ENCODE data around the gene SLC52A3.
"Not testable (repeated sequence)": the region's sequence is repeated elsewhere in the genome, so short reads cannot be mapped to it uniquely, and the experiment has no call there.

SLC52A3 gene

DNA sequence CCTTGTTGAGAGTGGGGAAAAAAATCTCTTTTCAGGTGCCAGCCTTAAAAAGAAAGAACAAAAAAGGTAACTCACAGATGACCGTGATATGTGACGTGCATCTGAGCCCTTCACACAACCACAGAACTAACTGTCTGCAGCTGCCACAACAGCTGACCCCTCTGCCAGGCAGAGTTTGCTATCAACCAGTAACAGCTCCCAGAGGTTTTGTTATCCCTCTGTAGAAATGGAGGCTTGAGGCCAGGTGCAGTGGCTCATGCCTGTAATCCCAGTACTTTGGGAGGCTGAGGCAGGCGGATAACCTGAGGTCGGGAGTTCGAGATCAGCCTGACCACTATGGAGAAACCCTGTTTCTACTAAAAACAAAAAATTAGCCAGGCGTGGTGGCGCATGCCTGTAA, 42.8 kb downstream of the SLC52A3 start:
- FAIRE-seq: no peak

DNA sequence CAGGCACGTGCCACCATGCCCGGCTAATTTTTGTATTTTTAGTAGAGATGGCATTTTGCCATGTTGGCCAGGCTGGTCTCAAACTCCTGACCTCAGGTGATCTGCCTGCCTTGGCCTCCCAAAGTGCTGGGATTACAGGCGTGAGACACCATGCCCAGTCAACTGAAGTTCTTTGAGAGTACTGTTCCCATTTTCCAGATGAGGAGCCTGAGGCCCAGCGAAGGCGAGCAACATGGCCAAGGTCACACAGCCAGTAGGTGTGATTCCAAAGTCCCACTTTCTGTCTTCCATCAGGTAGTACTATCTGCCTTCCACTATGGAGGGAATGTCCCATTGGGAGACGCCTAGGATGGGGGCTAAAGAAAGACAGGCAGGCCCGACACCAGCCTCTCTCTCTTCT, 43.5 kb downstream of the SLC52A3 start:
- FAIRE-seq: not testable (repeated sequence)

DNA sequence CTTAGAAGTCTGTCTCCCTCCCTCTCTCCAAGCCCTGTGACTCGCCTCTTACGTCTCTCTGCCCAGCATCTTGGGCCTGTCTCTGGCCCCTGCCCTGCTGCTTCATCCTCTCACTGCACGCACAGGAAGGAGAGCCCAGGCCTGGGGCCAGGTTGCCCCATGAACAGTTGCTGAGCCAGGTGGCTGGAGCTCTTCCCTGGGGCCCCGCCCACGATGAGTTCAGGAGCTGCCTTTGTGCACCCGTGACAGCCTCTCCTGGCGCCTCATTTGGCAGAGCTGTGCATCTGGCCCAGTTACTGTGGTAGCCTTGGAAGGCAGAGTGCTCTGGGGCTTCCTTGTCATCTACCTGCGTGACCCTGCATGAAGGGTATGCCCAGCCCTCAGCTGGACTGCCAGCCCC, 44.5 kb downstream of the SLC52A3 start:
- no peak for FAIRE-seq

DNA sequence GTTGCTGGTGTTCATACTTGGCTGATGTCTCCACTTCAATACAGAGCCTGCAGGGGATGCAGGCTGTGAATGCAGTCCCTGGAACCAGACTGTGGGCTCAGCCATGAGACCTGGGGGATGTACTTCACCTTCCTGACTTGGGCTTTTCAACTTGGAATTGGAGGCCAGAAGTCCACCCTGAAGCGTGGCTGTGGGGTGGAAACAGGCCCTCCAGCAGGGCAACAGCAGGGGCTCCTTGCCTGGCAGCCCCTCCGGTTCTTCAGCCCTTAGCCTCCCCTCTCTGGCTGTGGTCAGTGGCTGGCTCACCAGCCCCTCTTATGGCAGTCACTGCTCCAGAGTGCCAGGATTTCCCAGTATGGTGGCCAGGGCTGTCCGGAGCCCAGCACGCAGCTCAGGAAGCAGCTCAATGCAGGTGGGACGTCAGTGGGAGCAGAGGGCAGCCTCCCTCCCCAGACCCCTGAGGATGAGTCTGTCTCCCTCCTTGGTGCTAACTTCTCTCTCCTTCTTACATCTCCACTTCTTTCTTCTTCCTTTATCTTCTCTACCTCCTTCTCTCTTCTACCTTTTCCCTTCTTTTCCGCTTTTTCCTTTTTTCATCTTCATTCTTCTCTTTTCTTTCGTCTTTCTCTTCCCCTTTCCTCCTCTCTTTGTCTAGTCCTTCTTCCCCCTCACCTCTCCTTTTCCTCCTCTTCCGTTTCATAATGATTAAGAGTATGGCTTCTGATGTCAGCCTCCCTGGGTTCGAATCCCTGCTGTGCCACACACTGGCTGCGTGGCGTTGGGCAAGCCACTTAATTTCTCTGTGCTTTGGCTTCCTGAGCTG, 45.3 kb downstream of the SLC52A3 start:
- no peak for FAIRE-seq

DNA sequence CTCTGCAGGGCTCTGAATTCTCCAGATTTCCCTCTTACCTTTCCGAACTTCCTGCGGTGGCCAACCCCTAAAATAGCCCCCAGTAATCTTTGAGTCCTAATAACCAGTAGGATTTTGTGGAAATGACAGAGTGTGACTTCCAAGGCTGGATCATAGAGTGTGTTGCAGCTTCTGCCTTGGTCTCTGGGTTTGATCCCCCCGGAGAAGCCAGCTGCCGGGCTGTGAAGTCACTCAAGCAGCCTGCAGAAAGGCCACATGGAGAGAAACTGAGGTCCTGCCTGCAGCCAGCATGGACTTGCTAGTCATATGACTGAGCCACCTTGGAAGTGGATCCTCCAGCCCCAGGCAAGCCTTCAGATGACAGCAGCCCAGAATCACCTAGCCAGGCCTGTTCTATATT, 46.4 kb downstream of the SLC52A3 start:
- FAIRE-seq: no peak

DNA sequence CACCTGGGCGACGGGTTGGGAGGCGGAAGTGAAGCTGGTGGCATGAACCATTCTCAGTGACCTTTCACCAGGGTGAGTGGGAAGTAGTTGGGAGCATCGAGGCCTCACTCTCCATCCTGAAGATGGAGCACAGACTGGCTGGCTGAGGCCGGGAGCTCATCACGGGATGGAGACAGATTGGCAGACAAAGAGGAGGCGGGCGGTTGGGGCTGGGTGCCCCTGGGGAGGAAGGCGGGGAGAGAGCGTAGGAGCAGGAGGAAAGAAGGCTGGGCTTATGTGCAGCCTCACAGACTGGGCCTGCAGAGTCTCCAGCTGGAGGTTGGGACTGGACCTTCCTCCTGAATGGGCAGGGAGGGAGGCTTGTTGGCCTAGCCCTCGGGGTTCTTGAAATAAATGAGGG, 48.5 kb downstream of the SLC52A3 start:
- no peak for FAIRE-seq

DNA sequence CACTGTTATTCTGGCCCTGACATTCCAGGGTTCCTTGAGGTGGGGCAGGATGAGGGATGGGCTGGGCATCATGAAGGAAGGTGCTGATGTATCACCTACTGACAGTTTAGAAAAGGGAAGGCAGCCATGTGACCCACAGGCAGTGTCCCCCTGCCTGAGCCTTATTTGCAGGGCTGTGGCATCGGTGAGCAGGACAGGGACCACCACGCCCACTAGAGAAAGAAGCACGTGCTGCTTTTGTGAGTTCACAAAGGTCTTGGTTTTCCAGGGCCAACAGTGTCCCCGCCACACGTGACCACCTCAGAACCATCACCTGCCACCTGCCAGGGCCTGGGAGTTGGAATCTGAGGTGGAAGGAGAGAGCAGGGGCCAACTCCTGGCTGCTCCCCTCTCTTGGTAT, 49.2 kb downstream of the SLC52A3 start:
- no peak for FAIRE-seq

DNA sequence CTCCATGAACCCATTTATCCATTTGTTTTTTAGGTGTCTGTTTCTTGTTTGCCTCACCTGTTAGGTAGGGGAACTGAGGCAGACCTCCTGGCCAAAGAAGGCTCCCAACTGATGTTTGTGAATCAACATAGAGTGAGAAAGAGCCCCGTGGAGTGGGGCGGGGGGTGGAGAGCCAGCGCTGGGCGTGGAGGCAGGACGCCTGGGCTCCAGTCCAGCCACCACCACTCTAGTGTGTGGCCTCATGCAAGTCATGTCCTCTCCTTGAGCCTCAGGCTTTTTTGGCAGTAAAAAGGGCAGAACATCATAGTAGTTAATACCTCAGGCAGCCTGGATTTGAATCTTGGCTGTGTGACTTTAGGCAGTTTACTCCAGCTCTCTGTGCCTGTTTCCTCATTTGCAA, 50.5 kb downstream of the SLC52A3 start:
- FAIRE-seq: no peak

DNA sequence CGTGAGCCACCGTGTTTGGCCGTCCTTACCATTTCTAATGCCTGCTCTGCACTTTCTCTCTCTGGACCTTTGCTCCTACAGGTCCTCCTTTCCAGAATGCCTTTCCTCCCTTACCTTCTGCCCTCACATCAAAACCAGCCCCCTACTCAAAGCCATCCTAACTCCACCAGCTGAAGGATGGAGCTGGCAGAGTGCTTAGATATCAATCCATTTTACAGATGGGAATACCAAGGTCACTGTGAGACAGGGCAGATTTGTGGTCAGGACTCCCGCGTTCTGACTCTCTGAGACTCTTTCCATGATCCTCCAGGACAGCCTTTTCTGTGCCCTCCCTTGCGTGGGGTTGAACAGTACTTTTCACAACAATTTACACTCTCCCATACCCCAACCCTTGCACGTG, 51.0 kb downstream of the SLC52A3 start:
- no peak for FAIRE-seq

DNA sequence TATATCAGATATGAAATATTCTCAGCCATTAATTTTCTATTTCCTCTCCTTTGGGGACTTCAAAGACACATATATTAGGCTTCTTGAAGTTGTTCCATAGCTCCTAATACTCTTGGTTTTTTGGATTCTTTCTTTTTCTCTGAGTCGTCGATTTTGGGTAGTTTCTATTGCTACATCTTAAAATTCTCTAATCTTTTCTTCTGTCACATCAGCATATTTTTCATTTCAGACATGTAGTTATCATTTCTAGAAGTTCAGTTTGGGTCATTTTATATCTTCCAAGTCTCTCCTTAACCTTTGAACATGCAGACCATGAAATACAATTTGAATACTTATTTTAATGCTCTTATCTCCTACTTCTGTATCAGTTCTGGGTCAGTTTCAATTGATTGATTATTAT, 53.8 kb downstream of the SLC52A3 start:
- no peak for FAIRE-seq

DNA sequence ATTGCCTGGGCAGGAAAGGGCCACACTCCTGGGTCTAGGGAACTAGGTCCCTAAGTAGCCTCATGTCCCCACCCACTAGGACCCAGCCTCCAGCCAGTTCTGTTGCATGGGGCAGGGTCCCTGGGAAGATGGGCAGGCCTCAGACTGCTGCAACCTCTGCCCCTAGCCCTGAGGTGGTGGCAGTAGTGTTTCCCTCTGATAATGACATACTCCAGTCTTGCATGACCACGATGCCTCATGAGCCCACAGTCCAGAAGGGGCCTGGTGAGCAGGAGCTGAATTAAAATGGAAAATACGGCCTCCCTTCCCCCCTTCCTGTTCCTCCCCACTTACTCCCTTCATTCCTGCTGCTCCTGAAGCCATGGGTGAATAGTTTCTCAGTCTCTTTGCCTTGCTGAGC, 56.7 kb downstream of the SLC52A3 start:
- no peak for FAIRE-seq

DNA sequence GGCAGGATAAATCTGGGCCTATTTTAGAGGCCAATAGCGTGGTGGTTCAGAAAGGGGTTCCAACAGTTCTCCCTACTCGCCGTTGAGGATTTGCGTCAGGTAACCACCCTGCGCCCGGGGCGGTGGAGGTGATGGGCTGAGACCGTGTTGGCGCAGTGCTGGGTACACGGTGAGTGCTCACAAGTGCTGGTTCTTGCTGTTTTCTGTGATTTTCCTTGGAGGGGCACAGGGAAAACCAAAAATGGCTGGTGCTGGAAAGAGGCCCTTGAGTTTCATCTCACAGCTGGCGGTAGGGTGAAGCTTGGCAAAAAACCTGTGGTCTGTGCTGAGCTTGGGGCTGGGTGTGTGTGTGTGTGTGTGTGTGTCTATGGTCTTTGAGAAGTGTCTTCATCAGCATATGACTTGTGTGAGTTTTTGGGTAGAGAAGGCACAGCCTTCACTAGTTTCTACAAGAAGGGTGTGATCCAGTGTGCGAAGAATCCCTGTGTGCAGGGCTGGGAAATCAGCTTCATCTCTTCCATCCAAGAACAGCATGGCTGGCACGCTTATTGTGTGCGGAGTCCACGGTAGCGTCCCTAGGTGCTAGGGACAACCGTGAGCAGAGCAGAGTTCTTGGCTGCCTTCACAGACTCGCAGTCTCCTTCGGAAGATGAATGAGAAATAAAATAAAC, 57.4 kb downstream of the SLC52A3 start:
- no peak for FAIRE-seq

All from endometrium (tissue), 2 donors.